ENCODE results near the gene RGR. TPM values are rescaled to one million over a fixed set of nuclear protein-coding genes. Genes with fewer than 3 reads are reported as not detected.

The RGR gene
- total RNA-seq, result under 1 TPM in 3 of 9 donors, not detected in 6; 0.35 to 0.99 (median 0.38) TPM
- 1 to 10 TPM in 1 of 2 donors, under 1 TPM in 1; 0.04 to 2.0 TPM for polyA plus RNA-seq
- long read RNA-seq, donor 1, result 0 reads
- long read RNA-seq, donor 2, partial matches to known transcripts, result 0 of 2 reads
- long read RNA-seq, donor 2, other reads (novel, unspliced or antisense), result 2 of 2 reads
- long read RNA-seq, donor 3, result 0 reads

- ATAC-seq (peak; percentile 58 to 92 (median 89)), DNase-seq (peak in 4 of 5 donors; percentile 49 to 75 (median 50))
- Histone ChIP-seq H3K27me3 (peaks cover 0 to 5% (median 0%) of the 10 kb centered on the region in 9 donors), H3K4me3 (peak within 1 kb of the TSS in 2 of 12 donors; percentile 9 to 24), H3K27ac (peak within 1 kb of the TSS in 7 of 12 donors; percentile 19 to 71 (median 31)), H3K4me1 (no peaks in the 10 kb centered on the region), H3K9me3 (no peaks in the 10 kb centered on the region), H3K36me3 (no peaks in the 10 kb centered on the region)
- WGBS, 4 donors, result 58 to 79% (median 60%) methylated on average over 7 to 9 of the region's 9 CpGs
- intact Hi-C loops (cut with DNase I), result no loop called here
- no peak for TF ChIP-seq CTCF (IDR thresholded peaks at IDR 0.05)
- TF ChIP-seq POLR2A (IDR thresholded peaks at IDR 0.05), result no peak
Measured at GRCh38 chr10:84244651-84245270, at the start of gene RGR. RGR (plus strand) TSS chr10:84245053; CDS start chr10:84245091, 38 bp downstream.

- intact Hi-C loops (cut with DNase I), result loop anchor here in 1 of 10 donors (5.0 kb wide), 1 partner anchor 44 kb away; no protein-coding TSS in a partner anchor
- H3K36me3 ChIP-seq, result no peaks in the 10 kb centered on the region
- TF ChIP-seq CTCF (IDR thresholded peaks at IDR 0.05) (no peak), POLR2A (IDR thresholded peaks at IDR 0.05) (no peak)
- WGBS, 4 donors, result 32 to 37% (median 36%) methylated on average over 4 of the region's 4 CpGs
- H3K4me3 ChIP-seq, result no peak overlapping the region
- no peaks in the 10 kb centered on the region for H3K9me3 ChIP-seq
- peaks cover 0 to 26% (median 8%) of the 10 kb centered on the region in 12 donors for H3K4me1 ChIP-seq
- H3K27me3 ChIP-seq, result peaks cover 9 to 52% (median 21%) of the 10 kb centered on the region in 9 donors
- no peak for DNase-seq
- ATAC-seq, result no peak
- H3K27ac ChIP-seq, result no peak overlapping the region
Measured at GRCh38 chr10:84196083-84196482, 48.8 kb upstream of the RGR start.

- ATAC-seq (peak; percentile 74 to 86 (median 79)), DNase-seq (peak in 4 of 5 donors; percentile 40 to 80 (median 64))
- Histone ChIP-seq H3K27me3 (peaks cover 9 to 44% (median 21%) of the 10 kb centered on the region in 9 donors), H3K4me3 (no peak overlapping the region), H3K36me3 (no peaks in the 10 kb centered on the region), H3K4me1 (peaks cover 0 to 26% (median 8%) of the 10 kb centered on the region in 12 donors), H3K9me3 (no peaks in the 10 kb centered on the region), H3K27ac (no peak overlapping the region)
- no peak for TF ChIP-seq POLR2A (IDR thresholded peaks at IDR 0.05)
- peak in 1 of 12 donors; percentile 15 for TF ChIP-seq CTCF (IDR thresholded peaks at IDR 0.05)
- 43 to 66% (median 61%) methylated on average over 5 of the region's 5 CpGs for whole genome bisulfite sequencing, 4 donors
- intact Hi-C loops (cut with DNase I), result loop anchor here in 1 of 10 donors (5.0 kb wide), 1 partner anchor 45 kb away; no protein-coding TSS in a partner anchor
Measured at GRCh38 chr10:84196941-84197340, 47.9 kb upstream of the RGR start.

- H3K4me3 ChIP-seq, result no peak overlapping the region
- ATAC-seq (no peak), DNase-seq (no peak)
- H3K9me3 ChIP-seq, result no peaks in the 10 kb centered on the region
- no peak overlapping the region for H3K27ac ChIP-seq
- WGBS, 4 donors, result 73 to 79% (median 79%) methylated on average over 3 to 5 of the region's 5 CpGs
- intact Hi-C loops (cut with DNase I), result loop anchor here in 1 of 10 donors (5.0 kb wide), 1 partner anchor 45 kb away; no protein-coding TSS in a partner anchor
- H3K27me3 ChIP-seq, result peaks cover 9 to 41% (median 21%) of the 10 kb centered on the region in 9 donors
- no peak for TF ChIP-seq POLR2A (IDR thresholded peaks at IDR 0.05)
- no peak for TF ChIP-seq CTCF (IDR thresholded peaks at IDR 0.05)
- no peaks in the 10 kb centered on the region for H3K36me3 ChIP-seq
- H3K4me1 ChIP-seq, result peaks cover 0 to 26% (median 8%) of the 10 kb centered on the region in 12 donors
Measured at GRCh38 chr10:84197643-84198042, 47.2 kb upstream of the RGR start.

Measured in heart left ventricle (tissue), 16 donors.